Left lung (tissue), 14 donors: ENCODE results near the gene SIRT2. TPM values are rescaled to one million over a fixed set of nuclear protein-coding genes. Genes with fewer than 3 reads are reported as not detected.
A peak's percentile ranks its signal among the peaks of the same experiment; 100 is the strongest.

Experiments used
- ATAC-seq: fragments of 200-7000 bp; cut with Tn5 transposase; one replicate; pipeline ENCODE4 v1.9.1; 2020; ENCODE audit warnings: moderate library complexity
- DNase-seq, 4 donors: peaks; one replicate each; pipeline ENCODE4 v3.0.0-alpha.2; 2013 to 2020
- H3K27ac ChIP-seq, 2 donors: fragments of 200-600 bp; sonication (generic) in 1 of 2; one replicate each; pipeline versions ENCODE4 v1.5.0 to v1.8.0; 2020 to 2021
- H3K27me3 ChIP-seq, 2 donors: fragments of 200-600 bp; sonication (generic) in 1 of 2; one replicate each; pipeline versions ENCODE4 v1.5.0 to v1.8.0; 2020 to 2021
- H3K36me3 ChIP-seq, 2 donors: fragments of 200-600 bp; sonication (generic) in 1 of 2; one replicate each; pipeline versions ENCODE4 v1.5.0 to v1.8.0; 2020 to 2021
- H3K4me1 ChIP-seq, 2 donors: fragments of 200-600 bp; one replicate each; pipeline ENCODE4 v1.8.0; 2021
- H3K4me3 ChIP-seq, 2 donors: fragments of 200-600 bp; sonication (generic) in 1 of 2; one replicate each; pipeline versions ENCODE4 v1.5.0 to v1.8.0; 2020 to 2021; ENCODE audit warnings: mild to moderate bottlenecking in 1 of 2
- H3K9me3 ChIP-seq, 2 donors: fragments of 200-600 bp; sonication (generic) in 1 of 2; one replicate each; pipeline versions ENCODE4 v1.5.0 to v1.8.0; 2020 to 2021
- CTCF ChIP-seq, 2 donors: fragments of 200-600 bp; sonication (generic) in 1 of 2; IDR thresholded peaks; one replicate each; pipeline versions ENCODE4 v1.5.0 to v1.8.0; 2021; ENCODE audit warnings: antibody characterized with exemption in 2 of 2
- intact Hi-C, 2 donors: fragments of 100-400 bp; cut with DNase I; formaldehyde crosslinking; loops; one replicate each; pipeline versions ENCODE4 v1.11.2 to v1.14.2; 2022
- long read RNA-seq, 12 donors: library from polyadenylated mRNA in 2 of 12; unstranded in 2 of 12; transcript quantifications; one replicate each; pipeline ENCODE4 v2.0.0 and lab custom pipeline, GENCODE V29; 2019 to 2026
- polyA plus RNA-seq, 6 donors: library from polyadenylated mRNA; unstranded; fragments of 120-200 nt; gene quantifications; one replicate each; pipeline ENCODE4 v1.2.1, GENCODE V29; 2013; ENCODE audit not compliant: insufficient read length in 6 of 6
- total RNA-seq, 2 donors: library from RNA; stranded (reverse); fragmentation: NEBNext Ultra II Directional; extraction: Animal tissue kit (Norgen Biotek cat#: 25700); gene quantifications; one replicate each; pipeline ENCODE4 v1.2.1, GENCODE V29; 2021
- donor health status: DM: no; HTN: yes; CAD: no.
- donor health status: DM: no; HTN: no; CAD: no.

The SIRT2 gene
- 10 to 100 TPM; 52.1 to 53.9 TPM for total RNA-seq
- polyA plus RNA-seq: 10 to 100 TPM; 49.2 to 56.1 (median 52.6) TPM
- long read RNA-seq, donor 1, transcript SIRT2-204 (15 exons, 2,062 nt): major isoform, 12 of 12 reads
- long read RNA-seq, donor 1, partial matches to known transcripts: 0 of 12 reads
- long read RNA-seq, donor 1, other reads (novel, unspliced or antisense): 0 of 12 reads
- long read RNA-seq, donor 2, transcript SIRT2-204 (15 exons, 2,062 nt): major isoform, 11 of 13 reads
- long read RNA-seq, donor 2, partial matches to known transcripts: 0 of 13 reads
- long read RNA-seq, donor 2, other reads (novel, unspliced or antisense): 0 of 13 reads
- long read RNA-seq, donor 3, transcript SIRT2-204 (15 exons, 2,062 nt): major isoform, 7 of 11 reads
- long read RNA-seq, donor 3, partial matches to known transcripts: 0 of 11 reads
- long read RNA-seq, donor 3, other reads (novel, unspliced or antisense): 0 of 11 reads
- long read RNA-seq, donor 4, transcript SIRT2-204 (15 exons, 2,062 nt): major isoform, 26 of 43 reads
- long read RNA-seq, donor 4, transcript SIRT2-201 (16 exons, 2,070 nt): minor isoform, 9 of 43 reads
- long read RNA-seq, donor 4, partial matches to known transcripts: 1 of 43 reads
- long read RNA-seq, donor 4, other reads (novel, unspliced or antisense): 7 of 43 reads
- long read RNA-seq, donor 5, transcript SIRT2-204 (15 exons, 2,062 nt): major isoform, 11 of 15 reads
- long read RNA-seq, donor 5, partial matches to known transcripts: 0 of 15 reads
- long read RNA-seq, donor 5, other reads (novel, unspliced or antisense): 0 of 15 reads
- long read RNA-seq, donor 6, transcript SIRT2-204 (15 exons, 2,062 nt): major isoform, 9 of 10 reads
- long read RNA-seq, donor 6, partial matches to known transcripts: 0 of 10 reads
- long read RNA-seq, donor 6, other reads (novel, unspliced or antisense): 0 of 10 reads
- long read RNA-seq, donor 7, transcript SIRT2-204 (15 exons, 2,062 nt): major isoform, 5 of 8 reads
- long read RNA-seq, donor 7, partial matches to known transcripts: 0 of 8 reads
- long read RNA-seq, donor 7, other reads (novel, unspliced or antisense): 0 of 8 reads
- long read RNA-seq, donor 8, transcript SIRT2-204 (15 exons, 2,062 nt): major isoform, 5 of 7 reads
- long read RNA-seq, donor 8, partial matches to known transcripts: 0 of 7 reads
- long read RNA-seq, donor 8, other reads (novel, unspliced or antisense): 0 of 7 reads
- long read RNA-seq, donor 9: 0 reads
- long read RNA-seq, donor 10, transcript SIRT2-204 (15 exons, 2,062 nt): major isoform, 40 of 75 reads
- long read RNA-seq, donor 10, transcript SIRT2-201 (16 exons, 2,070 nt): minor isoform, 19 of 75 reads
- long read RNA-seq, donor 10, partial matches to known transcripts: 6 of 75 reads
- long read RNA-seq, donor 10, other reads (novel, unspliced or antisense): 9 of 75 reads
- long read RNA-seq, donor 11: 0 reads
- long read RNA-seq, donor 12, transcript SIRT2-204 (15 exons, 2,062 nt): major isoform, 6 of 10 reads
- long read RNA-seq, donor 12, partial matches to known transcripts: 0 of 10 reads
- long read RNA-seq, donor 12, other reads (novel, unspliced or antisense): 0 of 10 reads

- peaks cover 0 to 9% of the 10 kb centered on the region in 2 donors for H3K36me3 ChIP-seq
- H3K4me3 ChIP-seq: peak within 1 kb of the TSS; percentile 78 to 84
- H3K27ac ChIP-seq: peak within 1 kb of the TSS; percentile 83 to 96
- no peaks in the 10 kb centered on the region for H3K9me3 ChIP-seq
- no peak for TF ChIP-seq CTCF (IDR thresholded peaks at IDR 0.05)
- ATAC-seq (peak; percentile 97), DNase-seq (peak; percentile 99 to 100 (median 100))
- peaks cover 7 to 38% of the 10 kb centered on the region in 2 donors for H3K4me1 ChIP-seq
- no peaks in the 10 kb centered on the region for H3K27me3 ChIP-seq
- intact Hi-C loops: no loop called here
These were observed at the start of gene SIRT2, which contains the start of gene NFKBIB for GRCh38 chr19:38899447-38900201. Gene SIRT2, minus strand, starts transcription at chr19:38899618. Its CDS starts 97 bp downstream, at chr19:38899521. Gene NFKBIB, plus strand, starts transcription at chr19:38899969. Its CDS starts 64 bp downstream, at chr19:38900033.

- ATAC-seq: no peak
- H3K4me1 ChIP-seq: peaks cover 6 to 13% of the 10 kb centered on the region in 2 donors
- H3K9me3 ChIP-seq: no peaks in the 10 kb centered on the region
- intact Hi-C loops: no loop called here
- no peaks in the 10 kb centered on the region for H3K36me3 ChIP-seq
- H3K27me3 ChIP-seq: peaks cover 0 to 20% of the 10 kb centered on the region in 2 donors
- H3K27ac ChIP-seq: no peak overlapping the region
- no peak overlapping the region for H3K4me3 ChIP-seq
- no peak for DNase-seq
- TF ChIP-seq CTCF (IDR thresholded peaks at IDR 0.05): no peak
These were observed 47.0 kb upstream of the SIRT2 start for GRCh38 chr19:38946229-38947010.

DNA sequence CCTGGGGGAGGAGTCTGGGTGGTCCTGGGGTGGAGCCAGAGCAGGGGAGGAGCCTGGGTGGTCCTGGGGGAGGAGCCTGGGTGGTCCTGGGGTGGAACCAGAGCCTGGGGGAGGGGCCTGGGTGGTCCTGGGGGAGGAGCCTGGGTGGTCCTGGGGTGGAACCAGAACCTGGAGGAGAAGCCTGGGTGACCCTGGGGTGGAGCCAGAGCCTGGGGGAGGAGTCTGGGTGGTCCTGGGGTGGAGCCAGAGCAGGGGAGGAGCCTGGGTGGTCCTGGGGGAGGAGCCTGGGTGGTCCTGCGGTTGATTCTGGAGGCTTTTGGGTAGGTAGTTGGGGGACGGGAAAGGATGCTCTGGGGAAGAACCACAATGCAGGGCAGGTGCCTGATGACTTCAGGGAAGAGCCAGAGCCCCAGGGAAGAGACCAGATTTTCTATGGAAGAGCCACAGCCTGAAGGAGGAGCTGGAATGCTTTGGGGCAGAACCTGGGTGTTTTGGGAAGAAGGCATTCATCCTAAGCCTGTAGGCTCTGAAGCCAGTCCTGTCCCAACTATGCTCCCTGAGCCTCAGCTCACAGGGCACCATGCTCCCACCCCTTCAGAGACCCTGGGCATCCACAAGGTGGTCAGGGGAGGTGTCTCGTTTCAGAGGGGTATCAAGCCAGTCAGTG, 46.3 kb upstream of the SIRT2 start:
- ATAC-seq (no peak), DNase-seq (no peak)
- Histone ChIP-seq H3K9me3 (no peaks in the 10 kb centered on the region), H3K27me3 (peaks cover 0 to 17% of the 10 kb centered on the region in 2 donors), H3K4me1 (peaks cover 6 to 13% of the 10 kb centered on the region in 2 donors), H3K4me3 (no peak overlapping the region), H3K36me3 (no peaks in the 10 kb centered on the region), H3K27ac (no peak overlapping the region)
- no peak for TF ChIP-seq CTCF (IDR thresholded peaks at IDR 0.05)
- intact Hi-C loops: no loop called here
